ENCODE results near the gene NLRP1.
"Not testable (repeated sequence)": the region's sequence is repeated elsewhere in the genome, so short reads cannot be mapped to it uniquely, and the experiment has no call there.

Gene NLRP1

GRCh38 chr17:5587438-5588032 lies 3.2 kb upstream of the NLRP1 start:
- DNase-seq (ENCODE audit: low read depth), result no peak

GRCh38 chr17:5585836-5586521 lies 1.7 kb upstream of the NLRP1 start:
- no peak for DNase-seq (ENCODE audit: low read depth)

- DNase-seq (ENCODE audit: low read depth), result no peak
Observed at GRCh38 chr17:5585287-5585794, 1.0 kb upstream of the NLRP1 start.

- DNase-seq (ENCODE audit: low read depth), result no peak
Observed at GRCh38 chr17:5583426-5584382, 605 bp downstream of the NLRP1 start.

GRCh38 chr17:5582209-5583185 lies 1.8 kb downstream of the NLRP1 start:
- DNase-seq (ENCODE audit: low read depth), result no peak

GRCh38 chr17:5581655-5582054 lies 2.7 kb downstream of the NLRP1 start:
- no peak for DNase-seq (ENCODE audit: low read depth)

GRCh38 chr17:5580969-5581368 lies 3.3 kb downstream of the NLRP1 start:
- no peak for DNase-seq (ENCODE audit: low read depth)

GRCh38 chr17:5580367-5580766 lies 3.9 kb downstream of the NLRP1 start:
- no peak for DNase-seq (ENCODE audit: low read depth)

GRCh38 chr17:5578768-5579167 lies 5.5 kb downstream of the NLRP1 start:
- not testable (repeated sequence) for DNase-seq (ENCODE audit: low read depth)

- DNase-seq (ENCODE audit: low read depth), result not testable (repeated sequence)
Observed at GRCh38 chr17:5573017-5573416, 11.3 kb downstream of the NLRP1 start.

- DNase-seq (ENCODE audit: low read depth), result no peak
Observed at GRCh38 chr17:5571281-5571680, 13.0 kb downstream of the NLRP1 start.

- DNase-seq (ENCODE audit: low read depth), result no peak
Observed at GRCh38 chr17:5565808-5566207, 18.5 kb downstream of the NLRP1 start.

GRCh38 chr17:5563456-5563855 lies 20.9 kb downstream of the NLRP1 start:
- DNase-seq (ENCODE audit: low read depth), result no peak

- DNase-seq (ENCODE audit: low read depth), result no peak
Observed at GRCh38 chr17:5562661-5563360, 21.5 kb downstream of the NLRP1 start.

GRCh38 chr17:5561736-5562571 lies 22.4 kb downstream of the NLRP1 start:
- no peak for DNase-seq (ENCODE audit: low read depth)

GRCh38 chr17:5560361-5560988 lies 23.8 kb downstream of the NLRP1 start:
- DNase-seq (ENCODE audit: low read depth), result no peak

GRCh38 chr17:5558815-5559785 lies 25.2 kb downstream of the NLRP1 start:
- no peak for DNase-seq (ENCODE audit: low read depth)

- DNase-seq (ENCODE audit: low read depth), result no peak
Observed at GRCh38 chr17:5557990-5558389, 26.3 kb downstream of the NLRP1 start.
